ENCODE measurements around the gene MACO1. TPM values are rescaled to one million over a fixed set of nuclear protein-coding genes. Genes with fewer than 3 reads are reported as not detected.
A peak's percentile ranks its signal among the peaks of the same experiment; 100 is the strongest.

The MACO1 gene
- total and polyA plus RNA-seq, 9 of the 15 experiments (the other 6 are each of a cell fraction or from before 2014, with no cell fraction given): 4.6 to 28.4 (median 21.7) TPM

- Histone ChIP-seq H3K27me3 (ENCODE audit: control insufficient read depth in 2 of 2, insufficient read depth in 2 of 2, low read length in 2 of 2) (no peaks in the 10 kb centered on the region), H3K27ac (ENCODE audit: extremely low read depth, low read depth, low read length) (no peak overlapping the region), H3K79me2 (ENCODE audit: control insufficient read depth, insufficient read depth, low read length) (peaks cover 34% of the 10 kb centered on the region), H3K9ac (ENCODE audit: insufficient read depth in 1 of 2, low read depth in 2 of 2, low read length in 2 of 2) (peak overlapping the region in 1 of 2 experiments; percentile 53; a peak in 1 of 4 replicates), H3K36me3 (ENCODE audit: control insufficient read depth, insufficient read depth, low read length) (peaks cover 6% of the 10 kb centered on the region; the same call in 2 of the 3 replicates), H3K9me1 (ENCODE audit: control insufficient read depth, insufficient read depth, low read length) (no peaks in the 10 kb centered on the region), H3K9me3 (replicated peaks; ENCODE audit: control insufficient read depth, insufficient read depth, low read depth, low read length) (no peaks in the 10 kb centered on the region), H4K20me1 (replicated peaks; ENCODE audit: control insufficient read depth, insufficient read depth, low read length) (no peaks in the 10 kb centered on the region), H3K4me1 (replicated peaks in 1 of 2; ENCODE audit: control insufficient read depth in 2 of 2, insufficient read depth in 2 of 2, low read length in 2 of 2) (peaks cover 12 to 26% of the 10 kb centered on the region in 2 experiments; a peak in 4 of 5 replicates), H2AFZ (ENCODE audit: low read depth, low read length) (no peak overlapping the region), H3K4me3 (no peak overlapping the region), H3K4me2 (ENCODE audit: insufficient read depth, low read length) (no peak overlapping the region)
- no peak for ATAC-seq
- ChIA-PET POLR2A (interaction anchor here (0.8 to 1.7 kb wide), 5 partner anchors 10 to 195 kb away, joined by 3 to 5 read pairs (median 3); partner anchors contain the start of genes RSRP1 and SYF2), CTCF (ENCODE audit: low intra/inter-chr PET ratio) (no interaction called here)
- 100% methylated on average over 1 of the region's 1 CpG for WGBS (ENCODE audit: insufficient coverage, low coverage, missing lambda C conversion rate)
- in situ Hi-C loops (cut with MboI) (no loop called here), intact Hi-C loops (cut with micrococcal nuclease) (no loop called here)
- BruUV-seq (replicated peaks): no TSS peak
- FAIRE-seq: no peak
- DNase-seq (ENCODE audit: extremely low read depth in 1 of 4, low spot score in 3 of 4): no peak
- TF ChIP-seq MXD1 (CRISPR knock-in tag; IDR thresholded peaks at IDR 0.05; ENCODE audit: borderline replicate concordance, poor library complexity, severe bottlenecking) (no peak), CEBPG (CRISPR knock-in tag; IDR thresholded peaks at IDR 0.05) (no peak), CEBPG (tag; conservative IDR thresholded peaks at IDR 0.05 in 1 of 2, IDR thresholded peaks at IDR 0.05 in 1 of 2) (no peak), CBX3 (IDR thresholded peaks at IDR 0.05; ENCODE audit: borderline replicate concordance in 1 of 2, low read length in 2 of 2) (no peak), TRIM24 (IDR thresholded peaks at IDR 0.05) (no peak), PHTF2 (CRISPR knock-in tag; IDR thresholded peaks at IDR 0.05) (no peak), EHMT2 (IDR thresholded peaks at IDR 0.05) (no peak), HNRNPL (IDR thresholded peaks at IDR 0.05; ENCODE audit: low read depth, low read length) (no peak), ZNF224 (CRISPR knock-in tag; IDR thresholded peaks at IDR 0.05) (no peak), BRCA1 (IDR thresholded peaks at IDR 0.05) (no peak), BRCA1 (CRISPR knock-in tag; IDR thresholded peaks at IDR 0.05) (no peak), MTA2 (IDR thresholded peaks at IDR 0.05; ENCODE audit: low read depth) (no peak), SP1 (CRISPR knock-in tag; IDR thresholded peaks at IDR 0.05) (no peak), ZNF584 (CRISPR knock-in tag; IDR thresholded peaks at IDR 0.05; ENCODE audit: low read depth) (no peak), TAF7 (tag; IDR thresholded peaks at IDR 0.05) (no peak), TCF15 (CRISPR knock-in tag; IDR thresholded peaks at IDR 0.05) (no peak), FOXO4 (CRISPR knock-in tag; IDR thresholded peaks at IDR 0.05) (no peak), GATAD2B (IDR thresholded peaks at IDR 0.05; ENCODE audit: borderline replicate concordance) (no peak), ZBTB34 (CRISPR knock-in tag; IDR thresholded peaks at IDR 0.05) (no peak), IRF2 (CRISPR knock-in tag; IDR thresholded peaks at IDR 0.05) (no peak), RBM25 (IDR thresholded peaks at IDR 0.05; ENCODE audit: low read depth, low read length, severe bottlenecking) (peak; percentile 31), BACH1 (tag; IDR thresholded peaks at IDR 0.05) (no peak), ARID2 (IDR thresholded peaks at IDR 0.05) (no peak)
Measured at GRCh38 chr1:25427696-25428095, 3.0 kb upstream of the MACO1 start.

Measured in K562 (cell line).